NCI-H748 (cell line): ENCODE measurements around the gene IL36A.

Experiments
- DNase-seq: peaks from one replicate; lab custom pipeline; 2025; ENCODE audit not compliant: unreplicated experiment; lab: John Stamatoyannopoulos, UW

The IL36A gene, protein sequence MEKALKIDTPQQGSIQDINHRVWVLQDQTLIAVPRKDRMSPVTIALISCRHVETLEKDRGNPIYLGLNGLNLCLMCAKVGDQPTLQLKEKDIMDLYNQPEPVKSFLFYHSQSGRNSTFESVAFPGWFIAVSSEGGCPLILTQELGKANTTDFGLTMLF

DNA sequence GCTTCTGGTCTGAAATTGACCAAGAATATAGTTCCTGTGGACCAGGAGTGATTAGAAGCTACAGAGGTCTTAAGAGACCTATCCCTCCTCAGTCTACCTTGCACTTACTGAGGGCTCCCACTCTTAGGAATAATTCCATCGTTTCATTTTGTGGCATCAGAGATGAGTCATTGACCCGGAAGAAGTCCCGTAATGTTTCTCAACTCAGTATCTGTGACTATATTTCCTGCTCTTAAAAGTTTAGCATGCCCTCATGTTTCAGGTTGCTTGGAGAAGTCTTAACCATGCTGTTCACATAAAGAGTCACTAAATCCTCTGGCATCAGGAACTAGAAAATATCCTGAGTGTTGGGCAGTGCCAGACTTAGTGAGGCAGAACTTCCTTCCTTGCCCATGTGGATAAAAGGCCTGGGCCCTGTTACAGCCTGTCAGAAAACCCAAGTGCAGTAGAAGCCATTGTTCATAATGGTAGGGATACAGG, at the start of gene IL36A:
Gene IL36A, plus strand, starts transcription at position 430 of the 480 bp plus-strand sequence. CDS start 413 bp downstream, outside the sequence.
- DNase-seq: no peak

DNA sequence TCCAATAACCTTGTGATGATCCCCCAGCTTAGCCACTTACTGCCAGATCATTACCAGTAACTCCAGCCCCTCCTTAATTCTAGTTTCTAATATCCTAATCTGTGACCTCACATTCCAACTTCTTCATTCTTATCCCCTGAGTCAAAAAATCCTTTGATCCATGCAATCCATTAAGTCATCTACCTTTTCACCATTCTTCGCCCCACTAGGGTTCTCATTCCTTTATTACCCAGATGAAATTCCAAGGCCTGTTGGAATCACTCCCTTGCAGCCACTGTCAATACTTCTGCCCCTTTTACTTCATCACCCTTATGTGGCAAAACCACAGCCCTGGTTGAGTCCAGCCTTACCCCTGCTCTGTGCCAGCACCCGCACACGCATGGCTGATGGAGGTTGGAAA, 47.7 kb upstream of the IL36A start:
- DNase-seq: no peak

DNA sequence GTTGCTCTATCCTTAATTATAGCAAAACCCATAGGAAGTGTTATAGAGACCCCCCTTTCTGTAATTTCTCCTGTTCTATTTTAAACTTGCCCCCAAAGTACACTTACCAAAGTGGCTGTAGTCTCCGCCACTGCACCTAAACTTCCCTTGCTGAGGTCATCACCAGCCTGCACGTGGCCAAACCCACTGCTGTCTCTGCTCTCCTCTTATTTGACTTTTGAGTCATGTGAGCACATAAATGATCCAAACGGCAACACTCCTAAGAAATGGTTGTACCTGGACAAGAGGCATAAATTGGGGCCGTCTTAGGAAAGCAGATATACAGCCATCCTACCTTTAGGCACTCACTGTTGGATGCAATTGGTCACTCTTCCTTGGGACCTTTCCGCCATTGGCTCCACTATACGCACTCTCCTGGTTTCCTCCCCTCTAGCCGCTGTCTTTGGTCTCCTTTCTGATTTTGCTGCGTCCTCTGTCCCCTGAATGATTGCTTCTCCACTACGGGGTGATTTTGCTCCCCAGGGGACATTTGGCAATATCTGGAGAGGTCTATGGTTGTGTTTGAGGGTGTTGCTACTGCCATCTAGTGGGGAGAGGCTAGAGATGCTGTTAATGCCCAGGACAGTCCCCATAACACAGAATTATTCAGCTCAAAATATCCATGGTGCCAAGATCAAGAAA, 46.7 kb upstream of the IL36A start:
- DNase-seq: peak; percentile 42

DNA sequence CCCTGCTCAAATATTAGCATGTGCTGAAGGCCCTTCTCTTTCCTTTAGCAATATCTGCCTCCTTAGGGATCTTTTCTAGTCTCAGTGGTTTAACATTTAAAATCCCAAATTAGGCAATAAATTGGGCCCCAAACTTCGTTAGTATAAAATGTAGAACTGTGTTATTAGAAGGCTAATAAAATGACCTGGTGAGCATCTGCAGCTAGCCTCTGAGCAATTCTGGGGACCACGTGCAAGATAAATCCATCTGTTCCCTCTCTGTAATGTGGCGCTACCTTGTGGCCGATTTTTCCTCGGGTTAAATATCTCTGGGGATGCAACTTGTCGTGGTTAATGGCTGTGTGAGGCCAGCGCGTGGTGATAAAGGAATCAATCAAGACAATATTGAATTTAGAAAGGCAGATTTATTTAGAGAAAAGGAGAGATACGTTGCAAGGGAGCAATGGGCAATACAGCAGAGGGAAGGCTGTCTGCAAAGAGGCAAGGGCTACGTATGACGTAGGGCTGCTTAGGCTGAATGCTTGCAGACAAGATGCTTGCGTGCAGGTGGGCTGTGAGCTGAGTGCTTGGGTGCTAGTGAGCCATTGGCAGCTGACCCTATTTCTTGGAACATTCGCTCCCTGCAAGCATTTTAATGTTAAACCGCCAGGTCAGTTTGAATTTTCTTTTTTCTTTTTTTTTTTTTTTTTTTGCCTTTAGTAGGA, 46.0 kb upstream of the IL36A start:
- DNase-seq: peak; percentile 6

DNA sequence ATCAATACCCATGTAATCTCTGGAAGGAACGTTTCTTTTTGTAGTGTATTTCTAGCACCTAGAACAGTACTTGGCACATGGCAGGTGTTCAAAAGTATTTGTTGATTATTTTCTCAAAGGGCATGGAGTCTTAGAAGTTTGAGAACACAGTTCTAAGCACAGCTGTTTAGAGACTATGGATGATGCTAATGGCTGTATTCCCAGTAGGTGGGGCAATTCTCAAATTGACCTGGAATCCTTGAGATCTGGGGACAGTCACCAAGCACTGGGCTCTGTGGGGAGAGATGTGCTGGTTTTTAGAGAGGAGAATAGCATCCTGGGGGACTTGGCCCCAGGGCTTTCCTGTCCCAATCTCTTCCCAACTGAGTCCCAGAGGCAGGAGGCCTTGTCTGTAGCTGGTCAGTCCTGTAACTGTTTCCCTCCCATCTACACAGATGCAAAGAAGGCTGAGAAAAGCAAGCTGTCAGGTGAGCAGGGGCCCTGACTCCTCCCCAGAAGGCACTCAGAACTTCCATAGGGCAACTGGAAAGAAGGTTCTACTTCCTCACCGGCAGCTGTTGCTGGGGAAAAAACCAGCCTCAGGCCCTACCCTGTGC, 44.9 kb upstream of the IL36A start:
- DNase-seq: no peak

DNA sequence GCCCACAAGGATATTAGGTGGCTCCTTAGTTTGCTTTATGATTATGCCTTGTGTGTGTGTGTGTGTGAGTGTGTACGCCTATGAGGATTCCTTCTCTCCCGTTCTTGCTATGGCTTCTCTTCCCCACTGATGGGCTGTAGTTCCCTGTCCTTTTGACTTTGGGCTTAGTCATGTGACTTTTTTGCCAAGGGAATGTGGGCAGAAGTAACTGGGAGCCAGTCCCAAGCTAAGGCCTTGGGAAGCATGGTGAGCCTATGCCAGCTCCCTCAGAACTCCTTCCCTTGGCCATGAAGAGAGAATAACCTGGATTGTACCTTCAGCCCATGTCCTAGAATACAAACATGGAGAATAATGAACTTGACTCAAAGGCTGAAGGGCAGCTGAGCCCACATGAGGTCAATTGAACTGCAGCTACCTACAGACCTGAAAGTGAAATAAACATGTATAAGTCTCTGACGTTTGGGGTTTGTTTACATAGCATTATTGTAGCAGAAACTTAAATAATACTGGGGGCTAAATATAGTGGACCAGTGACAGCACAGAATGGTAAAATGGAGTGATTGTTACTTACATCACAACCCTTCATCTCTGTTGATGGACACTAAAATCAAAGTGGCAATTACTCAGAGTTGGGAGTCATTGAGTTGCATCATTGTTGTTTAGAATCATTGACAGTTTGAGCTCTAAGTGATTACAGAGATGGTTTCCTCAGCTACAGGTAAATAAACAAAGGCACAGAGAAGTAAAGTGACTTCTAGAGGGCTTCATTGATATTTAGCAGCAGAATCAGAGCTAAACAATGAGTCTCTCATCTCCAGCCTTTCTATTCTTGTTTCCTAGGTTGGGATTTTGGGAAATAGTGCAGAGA, 42.7 kb upstream of the IL36A start:
- peak; percentile 22 for DNase-seq

DNA sequence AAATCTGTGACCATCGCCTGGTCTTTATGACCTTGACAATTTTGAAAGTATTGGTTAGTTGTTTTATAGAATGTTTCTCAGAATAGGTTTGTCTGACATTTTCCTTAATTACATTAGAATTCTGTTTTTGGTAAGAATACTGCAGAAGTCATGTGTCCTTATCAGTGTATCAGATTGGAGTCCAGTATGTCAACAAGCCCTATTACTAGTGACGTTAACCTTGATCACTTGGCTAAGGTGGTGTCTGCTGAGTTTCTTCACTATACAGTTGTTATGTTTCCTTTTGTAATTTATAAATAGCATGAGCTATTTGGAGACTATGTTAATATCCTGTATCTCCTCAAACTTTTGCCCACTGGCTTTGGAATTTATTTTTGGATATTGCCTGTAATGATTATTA, 38.2 kb upstream of the IL36A start:
- DNase-seq: no peak

DNA sequence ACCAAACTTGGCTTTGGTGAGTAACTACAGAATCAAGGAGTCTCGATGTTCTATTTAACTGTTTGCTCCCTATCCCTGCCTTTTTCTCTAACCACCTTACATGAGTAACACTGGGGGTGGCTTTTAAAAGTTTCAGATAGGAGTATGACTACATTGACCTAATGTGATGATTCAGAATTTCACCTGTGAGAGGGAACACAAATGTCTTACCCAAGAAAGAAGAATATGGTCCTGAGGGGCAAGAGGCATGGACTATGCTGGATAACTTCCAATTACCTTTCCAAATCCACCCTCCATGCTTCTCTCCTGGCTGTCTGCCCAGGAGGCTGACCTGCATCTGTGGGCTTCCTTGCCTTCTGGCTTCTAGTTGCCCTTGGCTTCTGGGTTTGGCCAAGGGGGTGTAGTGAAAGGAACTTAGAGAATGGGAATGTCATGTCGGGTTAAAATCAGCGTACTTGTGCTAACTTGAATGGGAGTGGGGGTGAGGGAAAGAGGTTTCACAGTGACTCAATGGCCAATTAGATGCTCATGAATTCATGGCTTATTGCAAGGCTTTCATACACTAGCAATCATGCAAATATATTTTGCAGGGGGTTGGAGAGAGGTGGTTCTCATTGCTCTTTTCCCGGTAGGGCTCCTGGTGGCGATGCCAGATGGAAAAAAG, 32.7 kb upstream of the IL36A start:
- DNase-seq: no peak

DNA sequence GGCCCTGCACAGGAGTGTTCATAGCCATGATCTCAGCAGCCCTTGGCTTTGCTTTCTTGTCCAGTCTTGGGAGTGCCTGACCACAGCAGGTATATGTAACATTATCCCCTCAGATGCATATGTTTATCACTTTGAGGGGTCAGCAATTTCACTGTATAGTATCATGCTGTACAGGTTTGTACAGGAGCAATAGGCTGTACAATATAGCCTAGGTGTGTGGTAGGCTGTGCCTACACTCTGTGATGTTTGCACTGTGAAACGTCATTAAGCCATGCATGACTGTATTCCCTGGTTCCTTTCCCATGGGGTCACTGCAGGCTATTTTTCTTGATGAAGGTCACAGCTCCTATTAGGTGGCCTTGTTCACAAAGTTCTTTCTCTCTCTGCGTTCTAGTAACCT, 32.1 kb upstream of the IL36A start:
- DNase-seq: no peak

DNA sequence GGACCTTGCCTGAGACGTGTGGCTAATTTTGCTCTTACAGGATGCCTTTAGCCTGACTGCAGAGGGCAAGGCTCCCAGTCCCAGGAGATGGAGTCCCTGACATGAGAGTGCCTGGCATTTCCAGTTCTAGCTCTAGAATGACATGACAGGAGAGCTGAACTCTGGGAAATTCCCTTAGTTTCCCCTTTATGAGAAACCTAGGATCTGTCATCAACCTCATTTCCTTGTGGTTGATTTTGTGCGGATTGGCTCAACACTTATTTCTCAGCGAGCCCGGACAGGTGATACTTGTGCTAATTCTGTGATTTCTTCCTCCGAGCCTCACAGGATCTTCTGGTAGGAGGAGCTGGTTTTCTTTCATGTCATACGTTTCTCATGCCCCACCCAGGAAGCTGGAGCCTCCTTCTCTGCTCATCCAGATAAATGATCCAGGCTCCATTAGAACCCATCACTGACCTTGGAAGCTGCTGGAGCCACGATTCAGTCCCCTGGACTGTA, 27.7 kb upstream of the IL36A start, which contains the start of gene IL36G:
Gene IL36G, plus strand, starts transcription at position 448 of the 498 bp plus-strand sequence. CDS start 633 bp downstream, outside the sequence.
- no peak for DNase-seq

DNA sequence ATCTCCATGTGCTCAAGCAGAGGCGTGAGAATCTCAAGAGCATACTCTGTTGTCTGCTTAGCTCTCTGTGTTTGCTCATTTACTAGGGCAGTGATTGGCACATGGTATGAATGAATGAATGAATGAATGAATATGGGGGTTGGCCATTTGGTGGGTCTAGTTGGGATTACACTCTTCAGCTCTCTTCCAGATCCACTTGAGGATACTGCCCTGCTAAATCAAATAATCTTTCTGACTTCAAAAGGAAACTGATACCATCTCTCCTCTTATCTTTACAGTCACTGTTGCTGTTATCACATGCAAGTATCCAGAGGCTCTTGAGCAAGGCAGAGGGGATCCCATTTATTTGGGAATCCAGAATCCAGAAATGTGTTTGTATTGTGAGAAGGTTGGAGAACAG, 25.5 kb upstream of the IL36A start:
- DNase-seq: no peak

DNA sequence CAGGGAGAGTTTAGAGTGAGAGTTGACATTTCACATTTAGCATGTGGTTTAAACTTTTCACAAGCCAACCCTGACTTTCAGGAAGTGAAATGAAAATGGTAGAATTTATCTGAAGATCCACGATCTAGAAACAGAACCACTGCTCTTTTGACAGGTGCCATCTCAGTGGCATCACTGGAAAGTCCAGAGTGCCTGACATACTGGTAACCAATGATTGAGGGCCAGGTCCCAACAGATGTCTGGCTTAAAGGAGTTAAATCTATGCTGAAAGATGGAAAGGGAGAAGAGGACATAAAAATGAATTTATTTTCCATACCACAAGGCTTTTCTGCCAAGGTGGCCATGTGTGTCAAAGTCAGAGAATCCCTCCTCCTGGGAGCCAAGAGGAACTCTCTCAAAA, 24.7 kb upstream of the IL36A start:
- no peak for DNase-seq

DNA sequence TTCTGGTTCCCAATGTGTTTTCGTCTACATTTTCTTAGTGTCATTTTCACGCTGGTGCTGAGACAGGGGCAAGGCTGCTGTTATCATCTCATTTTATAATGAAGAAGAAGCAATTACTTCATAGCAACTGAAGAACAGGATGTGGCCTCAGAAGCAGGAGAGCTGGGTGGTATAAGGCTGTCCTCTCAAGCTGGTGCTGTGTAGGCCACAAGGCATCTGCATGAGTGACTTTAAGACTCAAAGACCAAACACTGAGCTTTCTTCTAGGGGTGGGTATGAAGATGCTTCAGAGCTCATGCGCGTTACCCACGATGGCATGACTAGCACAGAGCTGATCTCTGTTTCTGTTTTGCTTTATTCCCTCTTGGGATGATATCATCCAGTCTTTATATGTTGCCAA, 20.2 kb upstream of the IL36A start:
- DNase-seq: no peak

DNA sequence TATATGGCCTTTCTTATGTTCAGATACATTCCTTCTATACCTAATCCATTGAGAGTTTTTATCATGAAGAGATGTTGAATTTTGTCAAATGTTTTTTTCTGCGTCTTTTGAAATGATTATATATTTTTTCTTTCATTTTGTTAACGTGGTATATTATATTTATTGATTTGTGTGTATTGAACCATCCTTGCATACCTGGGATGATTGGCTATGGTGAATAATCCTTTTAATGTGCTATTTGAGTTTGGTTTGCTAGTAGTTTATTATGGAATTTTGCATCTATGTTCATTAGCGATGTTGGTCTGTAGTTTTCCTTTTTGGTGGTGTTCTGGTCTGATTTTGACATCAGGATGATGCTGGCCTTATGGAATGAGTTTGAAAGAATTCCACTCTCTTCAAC, 15.6 kb upstream of the IL36A start:
- DNase-seq: no peak

DNA sequence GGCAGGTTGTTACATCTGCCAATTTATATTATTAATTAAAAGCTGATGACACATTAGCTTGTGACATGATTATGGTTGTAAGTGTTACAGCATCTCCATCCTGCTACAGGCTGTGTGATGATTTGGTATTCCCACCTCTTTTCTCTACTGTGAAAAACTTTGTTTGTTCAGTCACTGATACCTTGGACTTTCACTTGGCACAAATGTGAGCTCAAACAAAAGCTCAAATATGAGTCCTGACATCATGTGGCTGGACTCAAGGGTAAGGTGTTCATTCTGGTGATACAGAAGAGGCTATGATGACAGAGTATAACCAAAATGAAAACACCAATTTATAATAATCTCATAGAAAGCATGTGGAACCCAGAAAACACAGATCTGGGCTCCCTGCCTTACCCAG, 11.4 kb upstream of the IL36A start:
- no peak for DNase-seq

DNA sequence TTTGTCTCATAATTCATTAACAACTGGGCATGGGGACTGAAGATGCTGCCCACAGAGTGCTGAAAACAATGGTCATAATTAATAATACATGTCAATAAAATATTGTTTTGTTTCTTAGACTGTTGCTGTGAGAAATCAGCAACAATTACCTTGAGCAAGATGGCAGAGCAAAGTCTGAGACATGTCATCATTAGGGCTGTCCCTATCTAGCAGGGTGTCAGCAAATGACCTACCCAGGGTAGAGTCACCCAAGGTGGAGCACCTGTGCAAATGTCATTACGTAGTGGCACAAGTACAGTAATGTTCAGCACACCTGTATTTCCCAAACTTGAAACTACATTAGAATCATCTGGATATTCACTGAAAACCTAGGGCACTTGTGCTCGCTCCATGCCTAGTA, 10.6 kb upstream of the IL36A start:
- DNase-seq: no peak

DNA sequence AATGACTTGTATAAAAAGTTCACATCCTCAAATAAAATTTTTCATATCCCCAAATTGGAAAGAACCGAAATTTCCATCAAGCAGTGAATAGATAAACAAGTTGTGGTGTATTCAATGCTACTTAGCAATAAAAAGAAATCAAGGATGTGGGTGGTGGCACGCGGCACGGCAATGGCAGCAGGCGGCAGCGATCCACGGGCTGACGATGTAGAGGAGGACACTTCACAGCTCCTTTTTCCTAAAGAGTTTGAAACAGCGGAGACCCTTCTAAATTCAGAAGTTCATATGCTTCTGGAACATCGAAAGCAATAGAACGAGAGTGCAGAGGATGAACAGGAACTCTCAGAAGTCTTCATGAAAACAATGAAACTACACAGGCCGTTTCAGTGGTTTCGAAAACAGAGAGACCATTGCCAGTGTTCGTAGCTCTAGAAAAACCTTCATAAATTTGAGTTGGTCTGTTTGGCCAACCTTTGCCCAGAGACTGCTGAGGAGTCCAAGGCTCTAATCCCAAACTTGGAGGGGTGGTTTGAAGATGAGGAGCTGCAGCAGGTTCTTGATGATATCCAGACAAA, 9.8 kb upstream of the IL36A start:
- no peak for DNase-seq

DNA sequence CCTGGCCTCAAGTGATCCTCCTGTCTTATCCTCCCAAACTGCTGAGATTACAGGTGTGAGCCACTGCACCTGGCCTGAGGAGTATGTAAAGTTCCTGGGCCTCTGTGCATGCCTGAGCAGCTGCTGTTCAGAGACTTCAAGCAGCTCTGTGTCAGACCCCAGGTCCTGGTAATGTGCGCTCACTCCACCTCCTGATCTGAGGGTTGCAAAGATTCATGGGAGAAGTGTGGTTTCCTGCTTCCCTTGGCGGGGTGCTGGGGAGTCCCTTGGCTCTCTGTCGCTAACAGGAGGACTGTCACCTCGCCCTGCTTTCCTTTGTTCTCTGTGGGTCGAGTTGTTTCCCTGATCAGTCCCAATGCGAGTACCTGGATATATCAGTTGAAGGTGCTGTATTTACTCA, 8.6 kb upstream of the IL36A start:
- no peak for DNase-seq

DNA sequence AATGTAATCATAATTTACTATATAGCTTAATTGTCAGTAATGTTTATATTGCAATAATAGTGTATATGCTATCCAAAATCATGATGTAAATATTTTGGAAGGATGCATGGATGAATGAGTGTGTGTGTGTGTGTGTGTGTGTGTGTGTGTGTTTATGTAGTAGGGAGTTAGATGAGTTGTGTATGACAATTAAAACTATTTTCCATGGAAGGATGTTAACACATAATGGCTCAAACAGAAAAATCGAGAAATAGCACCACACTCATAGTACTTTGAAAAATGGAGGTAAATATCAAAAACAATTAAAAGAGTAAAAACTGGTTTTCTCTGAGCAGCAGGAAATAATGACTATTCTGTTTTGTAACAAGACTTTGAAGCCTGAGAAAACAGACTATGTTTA, 8.1 kb upstream of the IL36A start:
- no peak for DNase-seq

DNA sequence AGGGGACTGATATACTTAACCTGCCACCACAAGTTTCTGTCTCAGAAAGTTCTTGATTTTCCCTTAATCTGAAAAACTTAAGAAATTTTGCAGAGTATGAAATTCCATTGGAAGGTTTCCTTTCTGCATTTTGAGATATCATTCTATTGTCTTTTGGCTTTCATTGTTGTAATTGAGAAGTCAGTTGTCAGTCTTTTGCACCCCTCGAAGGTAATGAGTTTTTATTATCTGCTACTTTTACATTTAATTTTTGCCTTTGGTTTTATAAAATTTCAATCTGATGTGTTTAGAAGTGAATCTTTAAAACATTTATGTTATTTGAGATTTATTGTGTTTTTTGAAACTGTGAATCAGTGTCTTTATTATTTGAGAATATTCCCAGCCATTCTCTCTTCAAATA, 4.8 kb upstream of the IL36A start:
- DNase-seq: no peak
